Measurements from ENCODE around the gene AZU1.

The AZU1 gene

GRCh38 chr19:807627-808422, 19.8 kb upstream of the AZU1 start:
- H3K4me3 ChIP-seq (ENCODE audit: low read depth, low read length), result no peak overlapping the region
- TF ChIP-seq CTCF (IDR thresholded peaks at IDR 0.05; ENCODE audit: borderline replicate concordance, insufficient read depth, low read depth, low read length), result no peak

GRCh38 chr19:808423-808775, 19.2 kb upstream of the AZU1 start:
- no peak overlapping the region for H3K4me3 ChIP-seq (ENCODE audit: low read depth, low read length)
- TF ChIP-seq CTCF (IDR thresholded peaks at IDR 0.05; ENCODE audit: borderline replicate concordance, insufficient read depth, low read depth, low read length), result no peak

GRCh38 chr19:810077-810855, 17.4 kb upstream of the AZU1 start:
- H3K4me3 ChIP-seq (ENCODE audit: low read depth, low read length), result no peak overlapping the region
- no peak for TF ChIP-seq CTCF (IDR thresholded peaks at IDR 0.05; ENCODE audit: borderline replicate concordance, insufficient read depth, low read depth, low read length)

- TF ChIP-seq CTCF (IDR thresholded peaks at IDR 0.05; ENCODE audit: borderline replicate concordance, insufficient read depth, low read depth, low read length), result no peak
Measured at GRCh38 chr19:810883-811489, 16.7 kb upstream of the AZU1 start.

GRCh38 chr19:811506-812048, 16.1 kb upstream of the AZU1 start:
- no peak overlapping the region for H3K4me3 ChIP-seq (ENCODE audit: low read depth, low read length)
- no peak for TF ChIP-seq CTCF (IDR thresholded peaks at IDR 0.05; ENCODE audit: borderline replicate concordance, insufficient read depth, low read depth, low read length)

More at GRCh38 chr19:810883-811489, 16.7 kb upstream of the AZU1 start:
- no peak overlapping the region for H3K4me3 ChIP-seq (ENCODE audit: low read depth, low read length)

GRCh38 chr19:812049-812746, 15.4 kb upstream of the AZU1 start:
- no peak for TF ChIP-seq CTCF (IDR thresholded peaks at IDR 0.05; ENCODE audit: borderline replicate concordance, insufficient read depth, low read depth, low read length)
- no peak overlapping the region for H3K4me3 ChIP-seq (ENCODE audit: low read depth, low read length)

Data from GM12875 (cell line).